IMR-90 (cell line): Measurements from ENCODE around the gene PPARD. TPM values are rescaled to one million over a fixed set of nuclear protein-coding genes. Genes with fewer than 3 reads are reported as not detected.
A peak's percentile ranks its signal among the peaks of the same experiment; 100 is the strongest.

Experiments
- ATAC-seq: fragments of 200-7000 bp; cut with Tn5 transposase; 2 replicates; pipeline ENCODE4 v1.9.1; 2020; ENCODE audit warnings: low read depth, mild to moderate bottlenecking, moderate library complexity
- BruUV-seq: library from RNA; stranded (reverse); fragments of 400-500 nt; replicated peaks from 2 replicates; lab custom pipeline; 2021; lab: Mats Ljungman, UMichigan
- CTCF ChIA-PET: fragments of 300-600 bp; formaldehyde crosslinking; extraction: SDS; loops from one replicate; lab custom pipeline; 2021; ENCODE audit warnings: antibody characterized with exemption; lab: Yijun Ruan, JAX
- POLR2A ChIA-PET: fragments of 300-600 bp; sonication (Branson Sonifier 250); formaldehyde crosslinking; loops from one replicate; lab custom pipeline; 2022; ENCODE audit warnings: antibody characterized with exemption; ENCODE audit not compliant: unreplicated experiment; lab: Charles Lee
- DNase-seq: peaks from one replicate; pipeline ENCODE4 v3.0.0; 2013
- H2AFZ ChIP-seq: replicated peaks from 2 replicates; pipeline ENCODE3; 2013; ENCODE audit warnings: low read length, mild to moderate bottlenecking; ENCODE audit not compliant: poor library complexity
- H2AK5ac ChIP-seq: 2 replicates; pipeline ENCODE4 v1.6.1; 2013; ENCODE audit warnings: low read depth, low read length, inconsistent platforms
- H2AK9ac ChIP-seq: replicated peaks from 2 replicates; pipeline ENCODE3; 2013; ENCODE audit warnings: mild to moderate bottlenecking, low read depth, low read length, moderate library complexity; ENCODE audit not compliant: poor library complexity
- H2BK120ac ChIP-seq: 2 replicates; pipeline ENCODE4 v1.6.1; 2013; ENCODE audit warnings: low read depth, low read length, inconsistent platforms
- H2BK15ac ChIP-seq: 3 replicates; pipeline ENCODE4 v1.6.1; 2013; ENCODE audit warnings: low read depth, low read length, inconsistent platforms
- H2BK20ac ChIP-seq: 2 replicates; pipeline ENCODE4 v1.6.1; 2013; ENCODE audit warnings: low read depth, mild to moderate bottlenecking, inconsistent platforms, low read length, moderate library complexity
- H2BK5ac ChIP-seq: 2 replicates; pipeline ENCODE4 v1.6.1; 2013; ENCODE audit warnings: mild to moderate bottlenecking, low read depth, low read length, inconsistent platforms; ENCODE audit not compliant: poor library complexity, severe bottlenecking
- H3K14ac ChIP-seq: replicated peaks from 2 replicates; pipeline ENCODE4 v1.6.1; 2013; ENCODE audit warnings: low read depth, low read length, inconsistent platforms
- H3K18ac ChIP-seq: 2 replicates; pipeline ENCODE4 v1.6.1; 2013; ENCODE audit warnings: low read depth, low read length, control low read depth
- H3K23ac ChIP-seq: 2 replicates; pipeline ENCODE4 v1.6.1; 2013; ENCODE audit warnings: low read depth, low read length, inconsistent platforms
- H3K27ac ChIP-seq: 2 replicates; pipeline ENCODE4 v1.5.1; 2013; ENCODE audit warnings: mild to moderate bottlenecking, control low read depth, low read length; ENCODE audit not compliant: insufficient read depth
- H3K27me3 ChIP-seq: 2 replicates; pipeline ENCODE4 v1.6.1; 2013; ENCODE audit warnings: low read length; ENCODE audit not compliant: control insufficient read depth, insufficient read depth
- H3K36me3 ChIP-seq: 2 replicates; pipeline ENCODE4 v1.6.1; 2013; ENCODE audit warnings: low read length, mixed read lengths; ENCODE audit not compliant: control insufficient read depth, insufficient read depth
- H3K4ac ChIP-seq: 2 replicates; pipeline ENCODE4 v1.6.1; 2013; ENCODE audit warnings: low read depth, low read length, inconsistent platforms
- H3K4me1 ChIP-seq: 2 replicates; pipeline ENCODE4 v1.6.1; 2013; ENCODE audit warnings: low read length, mixed read lengths; ENCODE audit not compliant: control insufficient read depth, insufficient read depth
- H3K4me2 ChIP-seq: 2 replicates; pipeline ENCODE4 v1.6.1; 2013; ENCODE audit warnings: low read depth, mild to moderate bottlenecking, control low read depth, low read length, moderate library complexity
- H3K4me3 ChIP-seq: 2 replicates; pipeline ENCODE4 v1.5.1; 2013; ENCODE audit warnings: low read depth, mild to moderate bottlenecking, control low read depth, low read length, moderate library complexity; ENCODE audit not compliant: insufficient read depth
- H3K56ac ChIP-seq: 2 replicates; pipeline ENCODE4 v1.6.1; 2013; ENCODE audit warnings: low read length, inconsistent platforms; ENCODE audit not compliant: insufficient read depth; ENCODE audit errors: extremely low read depth
- H3K79me1 ChIP-seq, 2 experiments: 2 replicates each; pipeline ENCODE4 v1.6.1; 2013; ENCODE audit warnings: low read length in 2 of 2, inconsistent platforms in 1 of 2, low read depth in 1 of 2
- H3K9ac ChIP-seq: 2 replicates; pipeline ENCODE4 v1.6.1; 2013; ENCODE audit warnings: low read depth, low read length, control low read depth
- H3K9me1 ChIP-seq: 2 replicates; pipeline ENCODE4 v1.6.1; 2013; ENCODE audit warnings: low read length, inconsistent platforms; ENCODE audit not compliant: insufficient read depth
- H3K9me3 ChIP-seq: 2 replicates; pipeline ENCODE4 v1.6.1; 2013; ENCODE audit warnings: low read length; ENCODE audit not compliant: control insufficient read depth, insufficient read depth
- H4K20me1 ChIP-seq: 2 replicates; pipeline ENCODE4 v1.6.1; 2013; ENCODE audit warnings: low read length, inconsistent platforms; ENCODE audit not compliant: insufficient read depth
- H4K5ac ChIP-seq: 2 replicates; pipeline ENCODE4 v1.6.1; 2013; ENCODE audit warnings: mild to moderate bottlenecking, low read depth, low read length, control low read depth
- H4K8ac ChIP-seq, 2 experiments: 2 replicates each; pipeline ENCODE4 v1.6.1; 2013; ENCODE audit warnings: low read depth in 2 of 2, low read length in 2 of 2, control low read depth in 1 of 2, inconsistent platforms in 1 of 2
- H4K91ac ChIP-seq: 2 replicates; pipeline ENCODE4 v1.6.1; 2013; ENCODE audit warnings: low read depth, low read length, inconsistent platforms; ENCODE audit not compliant: insufficient read depth
- CEBPB ChIP-seq: IDR thresholded peaks from 2 replicates; pipeline ENCODE4 v1.6.1; 2012; ENCODE audit warnings: low read depth, low read length, improper control_type of control experiment
- CTCF ChIP-seq: conservative IDR thresholded peaks from 2 replicates; pipeline ENCODE4 v1.5.1; 2012; ENCODE audit warnings: mild to moderate bottlenecking, low read depth, low read length, improper control_type of control experiment
- FOS ChIP-seq: fragments of 150-350 bp; IDR thresholded peaks from 2 replicates; pipeline ENCODE4 v1.6.1; 2016; ENCODE audit warnings: low read depth, low read length
- MAFK ChIP-seq: IDR thresholded peaks from 2 replicates; pipeline ENCODE4 v1.6.1; 2012; ENCODE audit warnings: low read depth, low read length, improper control_type of control experiment
- MAZ ChIP-seq: IDR thresholded peaks from 2 replicates; pipeline ENCODE4 v1.6.1; 2012; ENCODE audit warnings: low read depth, mild to moderate bottlenecking, low read length, improper control_type of control experiment, moderate library complexity, borderline replicate concordance
- MXI1 ChIP-seq: IDR thresholded peaks from 2 replicates; pipeline ENCODE4 v1.6.1; 2012; ENCODE audit warnings: low read depth, mild to moderate bottlenecking, low read length, moderate library complexity, borderline replicate concordance
- NFE2L2 ChIP-seq: fragments of 150-350 bp; IDR thresholded peaks from 2 replicates; pipeline ENCODE4 v1.6.1; 2016; ENCODE audit warnings: low read depth, mild to moderate bottlenecking, low read length
- POLR2A ChIP-seq: IDR thresholded peaks from 2 replicates; pipeline ENCODE4 v1.6.1; 2012; ENCODE audit warnings: mild to moderate bottlenecking, low read depth, low read length
- RAD21 ChIP-seq: IDR thresholded peaks from 2 replicates; pipeline ENCODE4 v1.6.1; 2012; ENCODE audit warnings: low read length, improper control_type of control experiment
- RCOR1 ChIP-seq: IDR thresholded peaks from 2 replicates; pipeline ENCODE4 v1.6.1; 2012; ENCODE audit warnings: mild to moderate bottlenecking, low read length, improper control_type of control experiment; ENCODE audit not compliant: insufficient replicate concordance
- WGBS, 2 experiments: methylation state at CpG; one replicate each; pipeline versions ENCODE4 v1.1.5 to v1.1.7; 2013; ENCODE audit warnings: missing lambda C conversion rate in 2 of 2; ENCODE audit not compliant: insufficient read length in 1 of 2; ENCODE audit errors: extremely low coverage in 2 of 2; 5-methylcytosine and 5-hydroxymethylcytosine counted together
- dilution Hi-C: fragments of 300-500 bp; cut with HindIII; formaldehyde crosslinking; loops from one replicate; pipeline ENCODE4 v1.14.3; 2018; ENCODE audit warnings: low sequenced_read_pairs; ENCODE audit not compliant: unreplicated experiment
- in situ Hi-C: fragments of 300-500 bp; cut with MboI; formaldehyde crosslinking; loops from 3 replicates; pipeline ENCODE4 v1.14.3; 2019; ENCODE audit warnings: low sequenced_read_pairs, inconsistent platforms, mixed read lengths
- intact Hi-C: fragments of 100-400 bp; cut with micrococcal nuclease; formaldehyde crosslinking; loops from 2 replicates; pipeline ENCODE4 v1.10.0; 2022
- polyA plus RNA-seq, 3 experiments: library from polyadenylated mRNA; depleted of rRNA; stranded (reverse); fragments of >200 nt; gene quantifications; 2 replicates each; pipeline ENCODE4 v1.2.3, GENCODE V29; 2012; ENCODE audit warnings: low replicate concordance in 1 of 3
- total RNA-seq: library from RNA; depleted of rRNA; stranded (reverse); fragments of >200 nt; gene quantifications from 2 replicates; pipeline ENCODE4 v1.2.3, GENCODE V29; 2012
- TF ChIP-seq, protein P1 (sequence below): fragments of 150-350 bp; IDR thresholded peaks from 2 replicates; pipeline ENCODE4 v1.6.1; 2016; ENCODE audit warnings: low read depth, mild to moderate bottlenecking, low read length, moderate library complexity, borderline replicate concordance
- TF ChIP-seq, protein P2 (sequence below): fragments of 150-350 bp; IDR thresholded peaks from 2 replicates; pipeline ENCODE4 v1.6.1; 2017; ENCODE audit warnings: mild to moderate bottlenecking, antibody characterized with exemption, low read length, low read depth

Gene PPARD
- total and polyA plus RNA-seq, 2 of the 4 experiments (the other 2 are of a cell fraction): 10.4 to 69.0 TPM

DNA sequence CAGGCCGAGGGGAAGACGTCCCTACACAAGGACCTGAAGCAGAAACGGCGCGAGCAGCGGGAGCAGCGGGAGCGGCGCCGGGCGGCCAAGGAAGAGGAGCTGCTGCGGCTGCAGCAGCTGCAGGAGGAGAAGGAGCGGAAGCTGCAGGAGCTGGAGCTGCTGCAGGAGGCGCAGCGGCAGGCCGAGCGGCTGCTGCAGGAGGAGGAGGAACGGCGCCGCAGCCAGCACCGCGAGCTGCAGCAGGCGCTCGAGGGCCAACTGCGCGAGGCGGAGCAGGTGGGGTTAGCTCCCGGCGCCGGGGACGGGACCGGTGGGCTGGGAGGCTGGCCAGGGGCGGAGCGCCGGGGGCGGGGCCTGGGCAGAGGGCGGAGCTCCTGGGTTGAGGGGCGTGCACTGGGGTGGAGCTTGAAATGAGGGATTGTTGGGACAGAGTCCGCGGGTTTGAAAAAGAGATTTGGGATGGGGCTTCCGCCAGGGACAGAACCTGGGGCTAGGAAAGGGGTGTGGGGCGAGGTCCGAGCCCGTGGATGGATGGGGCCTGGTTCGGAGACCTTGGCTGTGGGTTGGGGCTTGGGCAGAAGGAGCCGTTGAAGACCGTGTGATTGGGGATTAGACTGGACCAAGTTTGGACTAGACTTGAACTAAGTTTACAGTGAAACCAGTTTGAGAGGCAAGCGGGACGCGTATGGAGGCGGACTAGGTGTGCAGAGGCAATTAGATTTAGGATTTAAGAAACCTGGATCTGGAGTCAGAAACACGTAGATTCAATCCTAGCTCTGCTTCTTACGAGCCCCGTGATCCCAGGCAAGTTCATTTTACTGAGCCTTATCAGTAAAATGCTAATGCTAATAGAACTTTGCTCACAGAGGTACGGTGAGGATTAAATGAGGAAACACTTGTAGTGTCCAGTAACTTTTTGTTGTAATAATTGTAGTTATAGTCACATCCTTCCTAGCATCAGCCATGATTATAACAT lies 23.9 kb upstream of the PPARD start:
- ChIA-PET CTCF (interaction anchor here (1.0 to 1.7 kb wide), 3 partner anchors 10 to 131 kb away, joined by 4 to 10 read pairs (median 9); no protein-coding TSS in a partner anchor), POLR2A (no interaction called here)
- BruUV-seq: no TSS peak
- Histone ChIP-seq H3K9me1 (peaks cover 4% of the 10 kb centered on the region), H3K4me3 (peak overlapping the region; percentile 35), H2AFZ (peak overlapping the region; percentile 91), H3K4me1 (peaks cover 2% of the 10 kb centered on the region; the same call in 1 of the 2 replicates), H2BK20ac (no peak overlapping the region), H2AK5ac (no peak overlapping the region), H3K4ac (peak overlapping the region; percentile 2), H4K5ac (0 out of 2 replicates have a peak overlapping the region, but pooled peaks have one; percentile 3), H4K91ac (no peak overlapping the region), H3K27me3 (peaks cover 9% of the 10 kb centered on the region), H3K4me2 (peak overlapping the region; percentile 95), H3K56ac (no peak overlapping the region), H2AK9ac (no peak overlapping the region), H2BK120ac (no peak overlapping the region), H4K20me1 (no peaks in the 10 kb centered on the region), H3K9me3 (no peaks in the 10 kb centered on the region), H3K79me1 (no peaks in the 10 kb centered on the region), H4K8ac (peak overlapping the region in 1 of 2 experiments; percentile 71; a peak in 1 of 4 replicates), H3K18ac (no peak overlapping the region), H3K9ac (peak overlapping the region; percentile 31; the same call in 1 of the 2 replicates), H2BK5ac (no peak overlapping the region), H3K27ac (no peak overlapping the region; the same call in 1 of the 2 replicates), H3K23ac (peak overlapping the region; percentile 76), H2BK15ac (no peak overlapping the region), H3K14ac (peak overlapping the region; percentile 16; the same call in 1 of the 2 replicates), H3K36me3 (no peaks in the 10 kb centered on the region)
- intact Hi-C loops: no loop called here
- dilution Hi-C loops: no loop called here
- ATAC-seq: peak; percentile 100
- WGBS, 2 experiments: 10% methylated on average over 25 of the region's 55 CpGs; no CpG with 5 or more reads in 1 of the 2 experiments
- peak; percentile 72 for DNase-seq
- in situ Hi-C loops: loop anchor here (25.0 kb wide), 1 partner anchor 419 kb away; the partner anchor contains the start of gene ARMC12
- TF ChIP-seq RCOR1 (no peak), CTCF (0 out of 2 replicates have a peak, but pooled peaks have one; percentile 12), MXI1 (peak; percentile 12; the same call in 1 of the 2 replicates), CEBPB (no peak), NFE2L2 (no peak), MAFK (no peak), FOS (no peak), RAD21 (0 out of 2 replicates have a peak, but pooled peaks have one; percentile 4), MAZ (no peak), POLR2A (no peak)
- TF ChIP-seq, protein P1, sequence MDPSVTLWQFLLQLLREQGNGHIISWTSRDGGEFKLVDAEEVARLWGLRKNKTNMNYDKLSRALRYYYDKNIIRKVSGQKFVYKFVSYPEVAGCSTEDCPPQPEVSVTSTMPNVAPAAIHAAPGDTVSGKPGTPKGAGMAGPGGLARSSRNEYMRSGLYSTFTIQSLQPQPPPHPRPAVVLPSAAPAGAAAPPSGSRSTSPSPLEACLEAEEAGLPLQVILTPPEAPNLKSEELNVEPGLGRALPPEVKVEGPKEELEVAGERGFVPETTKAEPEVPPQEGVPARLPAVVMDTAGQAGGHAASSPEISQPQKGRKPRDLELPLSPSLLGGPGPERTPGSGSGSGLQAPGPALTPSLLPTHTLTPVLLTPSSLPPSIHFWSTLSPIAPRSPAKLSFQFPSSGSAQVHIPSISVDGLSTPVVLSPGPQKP: no peak
- TF ChIP-seq, protein P2, sequence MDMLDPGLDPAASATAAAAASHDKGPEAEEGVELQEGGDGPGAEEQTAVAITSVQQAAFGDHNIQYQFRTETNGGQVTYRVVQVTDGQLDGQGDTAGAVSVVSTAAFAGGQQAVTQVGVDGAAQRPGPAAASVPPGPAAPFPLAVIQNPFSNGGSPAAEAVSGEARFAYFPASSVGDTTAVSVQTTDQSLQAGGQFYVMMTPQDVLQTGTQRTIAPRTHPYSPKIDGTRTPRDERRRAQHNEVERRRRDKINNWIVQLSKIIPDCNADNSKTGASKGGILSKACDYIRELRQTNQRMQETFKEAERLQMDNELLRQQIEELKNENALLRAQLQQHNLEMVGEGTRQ: no peak
